HG03342 (cell line): ENCODE data around the gene LOC101059915.
"Not testable (repeated sequence)": the region's sequence is repeated elsewhere in the genome, so short reads cannot be mapped to it uniquely, and the experiment has no call there.

Experiments used
- ATAC-seq: cut with Tn5 transposase; IDR thresholded peaks from one replicate; pipeline ENCODE4 v1.9.1; 2021; ENCODE audit warnings: mild to moderate bottlenecking, moderate library complexity; ENCODE audit not compliant: unreplicated experiment

LOC101059915 gene

GRCh38 chrX:71671043-71671780 is 3.9 kb downstream of the LOC101059915 start:
- no peak for ATAC-seq

- ATAC-seq, result no peak
These were observed 4.6 kb downstream of the LOC101059915 start for GRCh38 chrX:71671938-71672337.

GRCh38 chrX:71675636-71676035 is 8.3 kb downstream of the LOC101059915 start:
- ATAC-seq, result not testable (repeated sequence)

- ATAC-seq, result not testable (repeated sequence)
These were observed 8.9 kb downstream of the LOC101059915 start for GRCh38 chrX:71676068-71676795.

GRCh38 chrX:71677195-71677594 is 9.8 kb downstream of the LOC101059915 start:
- ATAC-seq, result not testable (repeated sequence)

GRCh38 chrX:71679575-71680207 is 12.3 kb downstream of the LOC101059915 start:
- ATAC-seq, result no peak

GRCh38 chrX:71696641-71697465 is 29.5 kb downstream of the LOC101059915 start:
- ATAC-seq, result peak; percentile 70

- peak; percentile 64 for ATAC-seq
These were observed 30.3 kb downstream of the LOC101059915 start for GRCh38 chrX:71697466-71698298.

- ATAC-seq, result not testable (repeated sequence)
These were observed 31.1 kb downstream of the LOC101059915 start for GRCh38 chrX:71698299-71699022.

GRCh38 chrX:71699023-71699344 is 31.6 kb downstream of the LOC101059915 start:
- ATAC-seq, result not testable (repeated sequence)

GRCh38 chrX:71702853-71703252 is 35.5 kb downstream of the LOC101059915 start:
- peak; percentile 48 for ATAC-seq

GRCh38 chrX:71714064-71714463 is 46.7 kb downstream of the LOC101059915 start:
- ATAC-seq, result not testable (repeated sequence)

- ATAC-seq, result not testable (repeated sequence)
These were observed 48.2 kb downstream of the LOC101059915 start for GRCh38 chrX:71715551-71715950.

GRCh38 chrX:71716323-71716722 is 49.0 kb downstream of the LOC101059915 start:
- ATAC-seq, result not testable (repeated sequence)

GRCh38 chrX:71718185-71718584 is 50.8 kb downstream of the LOC101059915 start, which contains the start of gene CXorf49:
TSS of gene CXorf49 (minus strand) at chrX:71718285. CDS start at chrX:71718151, 134 bp downstream.
- ATAC-seq, result not testable (repeated sequence)

GRCh38 chrX:71719195-71719594 is 51.8 kb downstream of the LOC101059915 start:
- ATAC-seq, result not testable (repeated sequence)

GRCh38 chrX:71720289-71720886 is 53.0 kb downstream of the LOC101059915 start:
- ATAC-seq, result not testable (repeated sequence)
